ENCODE measurements around the gene YJEFN3. TPM values are rescaled to one million over a fixed set of nuclear protein-coding genes. Genes with fewer than 3 reads are reported as not detected.

YJEFN3 gene
- total RNA-seq, 1 experiment from 2014 or later, result 11.1 TPM

DNA sequence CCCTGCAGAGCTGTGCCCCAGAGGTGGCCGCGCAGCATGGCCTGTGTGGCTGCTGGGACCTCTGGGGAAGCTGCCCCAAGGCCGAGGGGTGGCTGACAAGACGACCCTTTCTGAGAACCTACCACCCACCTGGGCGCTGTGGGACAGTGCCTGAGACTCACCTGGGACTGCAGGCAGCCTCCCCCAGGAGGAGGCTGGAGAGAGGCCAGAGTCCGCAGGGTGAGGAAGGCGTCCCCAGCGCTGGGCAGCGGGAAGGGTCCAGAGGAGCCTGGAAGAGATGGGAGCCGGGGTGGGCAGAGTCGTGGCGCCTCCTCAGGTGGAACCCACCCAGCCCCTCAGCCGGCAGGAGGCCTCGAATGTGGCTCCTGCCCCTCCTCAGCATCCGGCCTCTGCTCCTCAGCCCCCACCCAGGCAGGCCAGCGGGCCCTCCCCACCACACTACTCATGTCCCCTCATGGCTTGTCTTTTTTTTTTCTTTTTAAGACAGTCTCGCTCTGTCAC lies 34.7 kb downstream of the YJEFN3 start (continued):
- TF ChIP-seq, protein P1, sequence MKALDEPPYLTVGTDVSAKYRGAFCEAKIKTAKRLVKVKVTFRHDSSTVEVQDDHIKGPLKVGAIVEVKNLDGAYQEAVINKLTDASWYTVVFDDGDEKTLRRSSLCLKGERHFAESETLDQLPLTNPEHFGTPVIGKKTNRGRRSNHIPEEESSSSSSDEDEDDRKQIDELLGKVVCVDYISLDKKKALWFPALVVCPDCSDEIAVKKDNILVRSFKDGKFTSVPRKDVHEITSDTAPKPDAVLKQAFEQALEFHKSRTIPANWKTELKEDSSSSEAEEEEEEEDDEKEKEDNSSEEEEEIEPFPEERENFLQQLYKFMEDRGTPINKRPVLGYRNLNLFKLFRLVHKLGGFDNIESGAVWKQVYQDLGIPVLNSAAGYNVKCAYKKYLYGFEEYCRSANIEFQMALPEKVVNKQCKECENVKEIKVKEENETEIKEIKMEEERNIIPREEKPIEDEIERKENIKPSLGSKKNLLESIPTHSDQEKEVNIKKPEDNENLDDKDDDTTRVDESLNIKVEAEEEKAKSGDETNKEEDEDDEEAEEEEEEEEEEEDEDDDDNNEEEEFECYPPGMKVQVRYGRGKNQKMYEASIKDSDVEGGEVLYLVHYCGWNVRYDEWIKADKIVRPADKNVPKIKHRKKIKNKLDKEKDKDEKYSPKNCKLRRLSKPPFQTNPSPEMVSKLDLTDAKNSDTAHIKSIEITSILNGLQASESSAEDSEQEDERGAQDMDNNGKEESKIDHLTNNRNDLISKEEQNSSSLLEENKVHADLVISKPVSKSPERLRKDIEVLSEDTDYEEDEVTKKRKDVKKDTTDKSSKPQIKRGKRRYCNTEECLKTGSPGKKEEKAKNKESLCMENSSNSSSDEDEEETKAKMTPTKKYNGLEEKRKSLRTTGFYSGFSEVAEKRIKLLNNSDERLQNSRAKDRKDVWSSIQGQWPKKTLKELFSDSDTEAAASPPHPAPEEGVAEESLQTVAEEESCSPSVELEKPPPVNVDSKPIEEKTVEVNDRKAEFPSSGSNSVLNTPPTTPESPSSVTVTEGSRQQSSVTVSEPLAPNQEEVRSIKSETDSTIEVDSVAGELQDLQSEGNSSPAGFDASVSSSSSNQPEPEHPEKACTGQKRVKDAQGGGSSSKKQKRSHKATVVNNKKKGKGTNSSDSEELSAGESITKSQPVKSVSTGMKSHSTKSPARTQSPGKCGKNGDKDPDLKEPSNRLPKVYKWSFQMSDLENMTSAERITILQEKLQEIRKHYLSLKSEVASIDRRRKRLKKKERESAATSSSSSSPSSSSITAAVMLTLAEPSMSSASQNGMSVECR (CRISPR knock-in tag; IDR thresholded peaks at IDR 0.05; ENCODE audit: borderline replicate concordance), result no peak
- TF ChIP-seq ATF1 (CRISPR knock-in tag; IDR thresholded peaks at IDR 0.05) (no peak), ZNF121 (CRISPR knock-in tag; IDR thresholded peaks at IDR 0.05) (no peak), SMAD3 (CRISPR knock-in tag; IDR thresholded peaks at IDR 0.05; ENCODE audit: borderline replicate concordance) (no peak), ZBTB21 (CRISPR knock-in tag; IDR thresholded peaks at IDR 0.05; ENCODE audit: borderline replicate concordance) (no peak), NFE2L1 (CRISPR knock-in tag; IDR thresholded peaks at IDR 0.05) (no peak), TCF7 (CRISPR knock-in tag; IDR thresholded peaks at IDR 0.05; ENCODE audit: low read depth) (no peak), PRRX2 (CRISPR knock-in tag; IDR thresholded peaks at IDR 0.05) (no peak)
- TF ChIP-seq, protein P2, sequence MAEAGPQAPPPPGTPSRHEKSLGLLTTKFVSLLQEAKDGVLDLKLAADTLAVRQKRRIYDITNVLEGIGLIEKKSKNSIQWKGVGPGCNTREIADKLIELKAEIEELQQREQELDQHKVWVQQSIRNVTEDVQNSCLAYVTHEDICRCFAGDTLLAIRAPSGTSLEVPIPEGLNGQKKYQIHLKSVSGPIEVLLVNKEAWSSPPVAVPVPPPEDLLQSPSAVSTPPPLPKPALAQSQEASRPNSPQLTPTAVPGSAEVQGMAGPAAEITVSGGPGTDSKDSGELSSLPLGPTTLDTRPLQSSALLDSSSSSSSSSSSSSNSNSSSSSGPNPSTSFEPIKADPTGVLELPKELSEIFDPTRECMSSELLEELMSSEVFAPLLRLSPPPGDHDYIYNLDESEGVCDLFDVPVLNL (CRISPR knock-in tag; IDR thresholded peaks at IDR 0.05; ENCODE audit: borderline replicate concordance, low read depth), result no peak

DNA sequence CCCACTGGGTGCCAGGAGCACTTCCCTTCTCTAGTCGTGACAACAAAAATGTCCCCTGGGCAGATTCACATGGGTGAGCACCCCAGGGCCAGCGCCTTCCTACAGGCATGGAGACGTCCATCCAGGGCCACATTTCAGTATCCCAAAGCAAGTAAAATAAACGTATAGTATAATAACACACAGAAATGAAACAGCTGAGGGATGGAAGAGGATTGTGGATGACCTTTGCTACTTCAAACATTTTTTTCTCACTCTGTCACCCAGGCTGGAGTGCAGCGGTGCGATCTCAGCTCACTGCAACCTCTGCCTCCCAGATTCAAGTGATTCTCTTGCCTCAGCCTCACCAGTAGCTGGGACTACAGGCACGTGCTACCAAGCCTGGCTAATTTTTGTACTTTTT lies 37.6 kb downstream of the YJEFN3 start:
- Mint-ChIP-seq H3K4me3 (no peak overlapping the region), H3K4me1 (no peaks in the 10 kb centered on the region), H3K36me3 (peaks cover 11% of the 10 kb centered on the region), H3K9me3 (peaks cover 12% of the 10 kb centered on the region), H3K27ac (no peak overlapping the region), H3K27me3 (ENCODE audit: low read depth) (no peaks in the 10 kb centered on the region)
- CTCF ChIA-PET, result interaction anchor here (0.9 kb wide), 1 partner anchor 34 kb away, joined by 3 read pairs; no protein-coding TSS in a partner anchor
- TF ChIP-seq, protein P2 (CRISPR knock-in tag; IDR thresholded peaks at IDR 0.05; ENCODE audit: borderline replicate concordance, low read depth), result no peak
- no peak for TF ChIP-seq SMAD4 (CRISPR knock-in tag; IDR thresholded peaks at IDR 0.05)
- no peak for TF ChIP-seq ETV6 (CRISPR knock-in tag; IDR thresholded peaks at IDR 0.05)
- no peak for TF ChIP-seq FOXJ3 (CRISPR knock-in tag; IDR thresholded peaks at IDR 0.05; ENCODE audit: borderline replicate concordance)
- TF ChIP-seq GTF2I (CRISPR knock-in tag; conservative IDR thresholded peaks at IDR 0.05), result no peak
- TF ChIP-seq RORB (CRISPR knock-in tag; IDR thresholded peaks at IDR 0.05), result no peak
- no peak for TF ChIP-seq ZNF219 (CRISPR knock-in tag; IDR thresholded peaks at IDR 0.05; ENCODE audit: borderline replicate concordance)
- TF ChIP-seq, protein P3, sequence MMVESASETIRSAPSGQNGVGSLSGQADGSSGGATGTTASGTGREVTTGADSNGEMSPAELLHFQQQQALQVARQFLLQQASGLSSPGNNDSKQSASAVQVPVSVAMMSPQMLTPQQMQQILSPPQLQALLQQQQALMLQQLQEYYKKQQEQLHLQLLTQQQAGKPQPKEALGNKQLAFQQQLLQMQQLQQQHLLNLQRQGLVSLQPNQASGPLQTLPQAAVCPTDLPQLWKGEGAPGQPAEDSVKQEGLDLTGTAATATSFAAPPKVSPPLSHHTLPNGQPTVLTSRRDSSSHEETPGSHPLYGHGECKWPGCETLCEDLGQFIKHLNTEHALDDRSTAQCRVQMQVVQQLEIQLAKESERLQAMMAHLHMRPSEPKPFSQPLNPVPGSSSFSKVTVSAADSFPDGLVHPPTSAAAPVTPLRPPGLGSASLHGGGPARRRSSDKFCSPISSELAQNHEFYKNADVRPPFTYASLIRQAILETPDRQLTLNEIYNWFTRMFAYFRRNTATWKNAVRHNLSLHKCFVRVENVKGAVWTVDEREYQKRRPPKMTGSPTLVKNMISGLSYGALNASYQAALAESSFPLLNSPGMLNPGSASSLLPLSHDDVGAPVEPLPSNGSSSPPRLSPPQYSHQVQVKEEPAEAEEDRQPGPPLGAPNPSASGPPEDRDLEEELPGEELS (CRISPR knock-in tag; IDR thresholded peaks at IDR 0.05), result no peak
- TF ChIP-seq, protein P4, sequence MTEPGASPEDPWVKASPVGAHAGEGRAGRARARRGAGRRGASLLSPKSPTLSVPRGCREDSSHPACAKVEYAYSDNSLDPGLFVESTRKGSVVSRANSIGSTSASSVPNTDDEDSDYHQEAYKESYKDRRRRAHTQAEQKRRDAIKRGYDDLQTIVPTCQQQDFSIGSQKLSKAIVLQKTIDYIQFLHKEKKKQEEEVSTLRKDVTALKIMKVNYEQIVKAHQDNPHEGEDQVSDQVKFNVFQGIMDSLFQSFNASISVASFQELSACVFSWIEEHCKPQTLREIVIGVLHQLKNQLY (CRISPR knock-in tag; IDR thresholded peaks at IDR 0.05), result no peak
- DNase-seq (ENCODE audit: low spot score) (no peak), ATAC-seq (no peak)
- POLR2A ChIA-PET, result no interaction called here
